ENCODE measurements around the gene ITGB3.

DNA sequence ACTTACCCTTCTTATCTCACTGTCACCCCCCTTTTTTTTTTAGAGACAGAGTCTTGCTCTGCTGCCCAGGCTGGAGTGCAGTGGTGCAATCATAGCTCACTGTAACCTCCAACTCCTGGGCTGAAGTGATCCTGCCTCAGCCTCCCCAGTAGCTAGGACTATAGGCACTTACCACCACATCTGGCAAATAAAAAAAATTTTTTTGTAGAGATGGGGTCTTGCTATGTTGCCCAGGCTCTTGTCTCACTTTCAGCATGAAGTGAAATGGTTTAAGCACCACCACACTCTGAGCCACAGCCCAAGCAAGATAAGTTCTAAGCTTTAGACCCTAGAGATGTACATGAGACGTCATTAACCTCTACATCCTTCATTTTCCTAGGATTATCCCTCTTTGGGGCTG, 35.7 kb downstream of the ITGB3 start:
- TF ChIP-seq, protein P1, sequence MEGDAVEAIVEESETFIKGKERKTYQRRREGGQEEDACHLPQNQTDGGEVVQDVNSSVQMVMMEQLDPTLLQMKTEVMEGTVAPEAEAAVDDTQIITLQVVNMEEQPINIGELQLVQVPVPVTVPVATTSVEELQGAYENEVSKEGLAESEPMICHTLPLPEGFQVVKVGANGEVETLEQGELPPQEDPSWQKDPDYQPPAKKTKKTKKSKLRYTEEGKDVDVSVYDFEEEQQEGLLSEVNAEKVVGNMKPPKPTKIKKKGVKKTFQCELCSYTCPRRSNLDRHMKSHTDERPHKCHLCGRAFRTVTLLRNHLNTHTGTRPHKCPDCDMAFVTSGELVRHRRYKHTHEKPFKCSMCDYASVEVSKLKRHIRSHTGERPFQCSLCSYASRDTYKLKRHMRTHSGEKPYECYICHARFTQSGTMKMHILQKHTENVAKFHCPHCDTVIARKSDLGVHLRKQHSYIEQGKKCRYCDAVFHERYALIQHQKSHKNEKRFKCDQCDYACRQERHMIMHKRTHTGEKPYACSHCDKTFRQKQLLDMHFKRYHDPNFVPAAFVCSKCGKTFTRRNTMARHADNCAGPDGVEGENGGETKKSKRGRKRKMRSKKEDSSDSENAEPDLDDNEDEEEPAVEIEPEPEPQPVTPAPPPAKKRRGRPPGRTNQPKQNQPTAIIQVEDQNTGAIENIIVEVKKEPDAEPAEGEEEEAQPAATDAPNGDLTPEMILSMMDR (IDR thresholded peaks at IDR 0.05) = no peak
- no peak for TF ChIP-seq POLR2A (IDR thresholded peaks at IDR 0.05)
